HL-60/S4 (cell line): ENCODE measurements around the gene REEP2.

Source experiments
- in situ Hi-C: fragments of 300-500 bp; cut with MboI; formaldehyde crosslinking; loops from 2 replicates; pipeline ENCODE4 v1.14.3; 2022; ENCODE audit warnings: low sequenced_read_pairs

The REEP2 gene

GRCh38 chr5:138495351-138495750 is 56.5 kb downstream of the REEP2 start:
- in situ Hi-C loops: no loop called here
